GM12878 (cell line): Measurements from ENCODE around the gene GGT5. TPM values are rescaled to one million over a fixed set of nuclear protein-coding genes. Genes with fewer than 3 reads are reported as not detected.

Experiments
- ATAC-seq: fragments of 200-7000 bp; cut with Tn5 transposase; 3 replicates; pipeline ENCODE4 v1.9.1; 2020; ENCODE audit warnings: mild to moderate bottlenecking, moderate library complexity
- BruUV-seq: library from RNA; stranded (reverse); fragments of 400-500 nt; replicated peaks from 2 replicates; lab custom pipeline; 2021; lab: Mats Ljungman, UMichigan
- CTCF ChIA-PET: fragments of 300-600 bp; sonication (Branson Sonifier 250); formaldehyde crosslinking; extraction: SDS; loops from one replicate; lab custom pipeline; 2021; ENCODE audit warnings: inconsistent platforms; lab: Yijun Ruan, JAX
- POLR2A ChIA-PET: fragments of 350-600 bp; formaldehyde crosslinking; extraction: SDS; loops from one replicate; lab custom pipeline; 2021; ENCODE audit warnings: inconsistent platforms; lab: Charles Lee
- RAD21 ChIA-PET: fragments of 300-600 bp; sonication (Branson Sonifier 250); formaldehyde crosslinking; loops from one replicate; lab custom pipeline; 2023; ENCODE audit warnings: antibody characterized with exemption; ENCODE audit not compliant: unreplicated experiment; lab: Charles Lee
- SMC1A ChIA-PET: fragments of 300-600 bp; sonication (Branson Sonifier 250); formaldehyde crosslinking; loops from one replicate; lab custom pipeline; 2023; ENCODE audit not compliant: unreplicated experiment, uncharacterized antibody; lab: Charles Lee
- DNase-seq: peaks from one replicate; pipeline ENCODE4 v3.0.0-alpha.2; 2011; ENCODE audit warnings: low read depth, low spot score
- FAIRE-seq: peaks from 3 replicates; lab custom pipeline; 2011; peaks lifted over from hg19 to GRCh38; lab: Jason Lieb, UNC
- H2AFZ ChIP-seq: 2 replicates; pipeline ENCODE4 v1.6.0; 2011; ENCODE audit warnings: low read depth, low read length, control low read depth; ENCODE audit not compliant: control insufficient read depth
- H3K27ac ChIP-seq: 2 replicates; pipeline ENCODE4 v1.5.1; 2011; ENCODE audit warnings: control low read depth; ENCODE audit not compliant: control insufficient read depth, insufficient read depth
- H3K27me3 ChIP-seq, 2 experiments: replicated peaks in 1 of 2; 2 replicates each; pipeline versions ENCODE4 v1.6.0 to v1.6.1; 2011; ENCODE audit warnings: low read length in 1 of 2; ENCODE audit not compliant: control insufficient read depth in 2 of 2, insufficient read depth in 2 of 2
- H3K36me3 ChIP-seq, 2 experiments: 2 replicates each; pipeline ENCODE4 v1.5.1; 2011; ENCODE audit warnings: low read length in 1 of 2; ENCODE audit not compliant: control insufficient read depth in 2 of 2, insufficient read depth in 2 of 2
- H3K4me1 ChIP-seq: 2 replicates; pipeline ENCODE4 v1.6.1; 2011; ENCODE audit warnings: mild to moderate bottlenecking, low read length, moderate library complexity, mixed read lengths; ENCODE audit not compliant: control insufficient read depth, insufficient read depth
- H3K4me2 ChIP-seq: 2 replicates; pipeline ENCODE4 v1.6.0; 2011; ENCODE audit warnings: control low read depth; ENCODE audit not compliant: control insufficient read depth, insufficient read depth
- H3K4me3 ChIP-seq: fragments of 200-600 bp; sonication (generic); 2 replicates; pipeline ENCODE4 v1.5.1; 2016
- H3K79me2 ChIP-seq: 2 replicates; pipeline ENCODE4 v1.6.0; 2011; ENCODE audit warnings: low read length; ENCODE audit not compliant: control insufficient read depth, insufficient read depth
- H3K9ac ChIP-seq: 2 replicates; pipeline ENCODE4 v1.8.0; 2011; ENCODE audit warnings: low read length, control low read depth, mixed read lengths; ENCODE audit not compliant: control insufficient read depth, insufficient read depth
- H3K9me3 ChIP-seq: replicated peaks from 3 replicates; pipeline ENCODE4 v1.5.1; 2011; ENCODE audit warnings: mild to moderate bottlenecking, low read length; ENCODE audit not compliant: control insufficient read depth, insufficient read depth
- H4K20me1 ChIP-seq: 2 replicates; pipeline ENCODE4 v1.6.0; 2011; ENCODE audit not compliant: control insufficient read depth, insufficient read depth
- CHD2 ChIP-seq: IDR thresholded peaks from 2 replicates; pipeline ENCODE4 v1.6.1; 2011; ENCODE audit warnings: low read depth, low read length, improper control_type of control experiment, borderline replicate concordance
- PKNOX1 ChIP-seq: fragments of 450-650 bp; IDR thresholded peaks from 2 replicates; pipeline ENCODE4 v1.6.1; 2016; ENCODE audit warnings: mild to moderate bottlenecking
- TCF3 ChIP-seq: IDR thresholded peaks from 2 replicates; pipeline ENCODE4 v1.6.1; 2012; ENCODE audit warnings: low read depth, mild to moderate bottlenecking, low read length, borderline replicate concordance; ENCODE audit not compliant: insufficient read depth
- WGBS: methylation state at CpG from one replicate; pipeline ENCODE4 v1.1.6; 2016; ENCODE audit warnings: low lambda C conversion rate; ENCODE audit not compliant: insufficient replicate concordance, insufficient coverage; ENCODE audit errors: missing lambda C conversion rate; 5-methylcytosine and 5-hydroxymethylcytosine counted together
- in situ Hi-C: fragments of 300-500 bp; cut with MboI; formaldehyde crosslinking; loops from 9 replicates; pipeline ENCODE4 v1.14.3; 2018; ENCODE audit warnings: mixed read lengths
- intact Hi-C: fragments of 100-400 bp; cut with micrococcal nuclease; formaldehyde crosslinking; loops from one replicate; pipeline ENCODE4 v1.14.2; 2022; ENCODE audit not compliant: unreplicated experiment
- polyA plus RNA-seq, 11 experiments: library from polyadenylated mRNA; depleted of rRNA in 4 of 11; unstranded in 6 of 11; stranded (reverse) in 5 of 11; fragments of >200 nt; fragmentation: Nextera tagmentation in 4 of 11; fragmentation: Illumina TruSeq in 1 of 11; extraction: Ambion mirVana in 4 of 11; extraction: Trizol in 1 of 11; gene quantifications; 1 replicate in 1 of 11; 2 replicates in 10 of 11; pipeline versions ENCODE4 v1.2.1 to v1.2.3, GENCODE V29; 2011 to 2016; ENCODE audit warnings: inconsistent platforms in 2 of 11, missing spikeins in 2 of 11, low read depth in 1 of 11
- total RNA-seq, 4 experiments: library from RNA; depleted of rRNA in 3 of 4; stranded (reverse); fragments of >200 nt in 3 of 4; fragmentation: Illumina TruSeq in 1 of 4; extraction: Trizol in 1 of 4; gene quantifications; 2 replicates each; pipeline versions ENCODE4 v1.2.1 to v1.2.3, GENCODE V29; 2013 to 2021

Gene GGT5
- total and polyA plus RNA-seq, 10 of the 15 experiments (the other 5 are each of a cell fraction or from before 2014, with no cell fraction given) = 0.34 TPM; not detected in 9

DNA sequence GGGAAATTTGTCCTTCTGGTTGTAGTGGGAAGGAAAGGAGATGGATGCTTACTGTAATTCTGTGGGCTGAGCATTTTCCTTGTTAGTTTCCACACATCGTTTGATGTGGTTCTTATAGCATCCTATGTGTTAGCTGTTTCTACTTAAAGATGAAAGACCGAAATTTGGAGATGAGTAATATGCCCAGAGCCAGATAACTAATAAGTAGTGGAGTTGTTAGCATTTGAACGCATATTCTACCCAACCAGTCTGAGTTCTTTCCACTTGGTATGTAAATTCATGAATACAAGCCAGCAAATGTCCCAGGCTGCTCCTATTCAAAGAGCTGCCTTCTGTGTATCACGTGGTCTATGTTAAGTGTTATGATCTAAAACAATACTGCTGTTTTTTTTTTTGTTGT is 40.4 kb upstream of the GGT5 start (continued):
- TF ChIP-seq TCF3 = no peak

DNA sequence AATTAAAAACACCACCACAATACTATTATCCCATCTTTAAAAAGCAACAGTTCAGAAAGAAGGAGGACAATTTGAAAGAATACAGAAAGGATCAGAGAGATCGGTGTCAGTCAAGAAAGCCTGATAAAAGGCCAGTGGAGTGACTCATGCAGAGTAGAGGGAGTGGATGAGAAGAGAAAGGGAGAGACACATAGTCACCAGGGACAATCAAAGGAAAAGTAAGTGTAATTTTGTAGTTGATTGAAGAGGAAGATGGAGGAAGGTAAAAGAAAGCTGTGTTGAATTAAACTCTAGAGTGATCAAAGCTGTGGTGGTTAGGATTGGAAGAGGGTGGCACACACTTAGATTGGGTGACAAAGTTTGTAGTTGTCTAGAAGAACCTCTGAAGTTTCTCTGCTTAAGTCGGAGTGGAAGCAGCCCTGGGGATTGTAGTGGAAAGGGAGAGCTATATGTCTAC is 39.9 kb upstream of the GGT5 start:
- TF ChIP-seq CHD2 (no peak), PKNOX1 (peak; percentile 23; the same call in 1 of the 2 replicates)
- Histone ChIP-seq H3K27ac (0 out of 2 replicates have a peak overlapping the region, but pooled peaks have one; percentile 10), H4K20me1 (no peaks in the 10 kb centered on the region), H3K27me3 (no peaks in the 10 kb centered on the region), H3K9me3 (no peaks in the 10 kb centered on the region), H3K79me2 (peaks cover 36% of the 10 kb centered on the region), H3K9ac (no peak overlapping the region), H3K4me3 (no peak overlapping the region), H3K4me2 (peak overlapping the region; percentile 42), H2AFZ (0 out of 2 replicates have a peak overlapping the region, but pooled peaks have one; percentile 7), H3K36me3 (no peaks in the 10 kb centered on the region), H3K4me1 (peaks cover 15% of the 10 kb centered on the region)
- 54% methylated on average over 2 of the region's 2 CpGs for whole genome bisulfite sequencing
- DNase-seq (no peak), ATAC-seq (peak; percentile 65), FAIRE-seq (no peak)
- ChIA-PET POLR2A (interaction anchor here (0.6 to 1.3 kb wide), 2 partner anchors 12 to 17 kb away, joined by 3 to 6 read pairs; no protein-coding TSS in a partner anchor), RAD21 (interaction anchor here (0.8 to 1.7 kb wide), 2 partner anchors 13 to 238 kb away, joined by 3 to 7 read pairs; no protein-coding TSS in a partner anchor), CTCF (interaction anchor here (0.6 to 1.7 kb wide), 4 partner anchors 11 to 186 kb away, joined by 3 to 5 read pairs (median 3); no protein-coding TSS in a partner anchor), SMC1A (interaction anchor here (1.6 to 4.2 kb wide), 2 partner anchors 12 to 219 kb away, joined by 5 to 21 read pairs; no protein-coding TSS in a partner anchor)
- BruUV-seq = no TSS peak
- intact Hi-C loops (no loop called here), in situ Hi-C loops (no loop called here)
